Prostate gland (tissue), 2 donors: Measurements from ENCODE around the gene PHEX. TPM values are rescaled to one million over a fixed set of nuclear protein-coding genes. Genes with fewer than 3 reads are reported as not detected.
A peak's percentile ranks its signal among the peaks of the same experiment; 100 is the strongest.

Experiments
- DNase-seq: peaks from one replicate; pipeline ENCODE4 v3.0.0-alpha.2; 2019; ENCODE audit warnings: low spot score
- H3K27ac ChIP-seq, 2 donors: fragments of 200-600 bp; sonication (generic); 2 replicates each; pipeline ENCODE4 v1.5.1; 2017 to 2019
- H3K27me3 ChIP-seq: fragments of 200-600 bp; sonication (generic); replicated peaks from 2 replicates; pipeline ENCODE4 v1.5.1; 2019; ENCODE audit not compliant: insufficient read depth
- H3K36me3 ChIP-seq, 2 donors: fragments of 200-600 bp; sonication (generic); 1 replicate in 1 of 2; 2 replicates in 1 of 2; pipeline versions ENCODE4 v1.5.1 to v1.8.1; 2017 to 2019
- H3K4me1 ChIP-seq: fragments of 200-600 bp; sonication (generic); replicated peaks from 2 replicates; pipeline ENCODE4 v1.5.1; 2019
- H3K4me3 ChIP-seq, 2 donors: fragments of 200-600 bp; sonication (generic); 2 replicates each; pipeline ENCODE4 v1.5.1; 2017 to 2019
- H3K9me3 ChIP-seq: fragments of 200-600 bp; sonication (generic); 2 replicates; pipeline ENCODE4 v1.5.1; 2017
- CTCF ChIP-seq, 4 experiments: fragments of 200-600 bp in 2 of 4; fragments of 450-650 bp in 2 of 4; sonication (generic) in 2 of 4; IDR thresholded peaks; 1 replicate in 3 of 4; 2 replicates in 1 of 4; pipeline ENCODE4 v1.5.1; 2016 to 2019; ENCODE audit warnings: antibody characterized with exemption in 4 of 4, mild to moderate bottlenecking in 2 of 4, moderate library complexity in 2 of 4
- POLR2A ChIP-seq: fragments of 450-650 bp; IDR thresholded peaks from one replicate; pipeline ENCODE4 v1.6.1; 2016; ENCODE audit warnings: antibody characterized with exemption, mild to moderate bottlenecking
- POLR2AphosphoS5 ChIP-seq: sonication (generic); formaldehyde crosslinking; IDR thresholded peaks from one replicate; pipeline ENCODE4 v1.6.1; 2017; ENCODE audit warnings: antibody characterized with exemption
- WGBS: methylation state at CpG from one replicate; pipeline ENCODE4 v1.1.5; 2018; 5-methylcytosine and 5-hydroxymethylcytosine counted together
- intact Hi-C: fragments of 100-400 bp; cut with DNase I; formaldehyde crosslinking; loops from one replicate; pipeline ENCODE4 v1.14.2; 2022
- total RNA-seq, 2 donors: library from RNA; depleted of rRNA; stranded (reverse); fragments of >200 nt; gene quantifications; one replicate each; pipeline ENCODE4 v1.1.0, GENCODE V29; 2016

Gene PHEX
- total RNA-seq, 2 donors from 2014 or later = 0.34 to 0.82 TPM

DNA sequence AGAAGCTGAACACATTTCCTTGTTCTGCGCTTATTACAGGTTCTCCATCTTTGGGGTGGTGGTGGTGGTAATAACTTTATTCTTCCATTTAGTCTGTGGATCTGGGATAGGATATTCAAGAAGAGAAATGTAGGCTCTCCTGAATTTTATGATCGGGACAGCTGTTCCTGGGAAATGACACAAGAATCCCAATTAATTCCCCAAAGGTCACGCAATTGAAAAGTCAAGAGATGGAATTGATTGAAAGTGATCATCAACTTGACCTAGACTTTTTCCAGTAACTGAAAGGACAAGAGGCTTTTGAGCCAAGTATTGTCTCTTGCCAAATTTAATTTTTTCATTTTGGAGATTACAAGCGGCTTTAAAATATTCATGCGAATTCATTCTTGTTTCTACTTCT, 141.8 kb downstream of the PHEX start:
- WGBS = 97% methylated on average over 5 of the region's 5 CpGs
- Histone ChIP-seq H3K9me3 (no peaks in the 10 kb centered on the region), H3K27me3 (no peaks in the 10 kb centered on the region), H3K36me3 (no peaks in the 10 kb centered on the region), H3K27ac (no peak overlapping the region), H3K4me1 (no peaks in the 10 kb centered on the region), H3K4me3 (no peak overlapping the region)
- intact Hi-C loops = no loop called here
- TF ChIP-seq POLR2AphosphoS5 = no peak
- no peak for TF ChIP-seq POLR2A
- no peak for TF ChIP-seq CTCF (IDR thresholded peaks at IDR 0.05)
- no peak for DNase-seq

DNA sequence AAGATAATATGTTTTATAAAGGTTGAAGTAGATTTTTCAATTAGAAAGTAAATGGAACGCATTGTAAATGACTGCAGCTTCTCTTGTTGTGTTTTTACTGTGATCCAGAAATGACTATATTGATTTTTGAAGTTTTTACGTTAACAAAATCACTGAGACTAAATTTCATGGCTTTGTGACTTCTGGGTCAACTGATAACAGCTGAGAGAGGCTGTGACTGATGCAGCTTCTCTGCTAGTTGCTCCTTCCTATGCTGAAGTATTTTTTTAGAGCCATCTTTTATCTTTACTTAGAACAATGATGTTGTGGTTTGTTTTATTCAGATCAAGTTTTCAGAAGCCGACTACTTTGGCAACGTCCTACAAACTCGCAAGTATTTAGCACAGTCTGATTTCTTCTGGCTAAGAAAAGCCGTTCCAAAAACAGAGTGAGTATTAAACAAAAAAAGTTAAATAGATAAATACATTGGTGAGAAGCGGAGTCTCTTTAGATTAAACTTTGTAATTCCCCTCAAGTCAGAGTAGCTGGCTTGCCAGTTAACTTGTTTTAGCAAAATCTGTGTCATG, 145.9 kb downstream of the PHEX start:
- no peaks in the 10 kb centered on the region for H3K36me3 ChIP-seq
- no peaks in the 10 kb centered on the region for H3K27me3 ChIP-seq
- DNase-seq = no peak
- no peak overlapping the region for H3K4me3 ChIP-seq
- 28% methylated on average over 7 of the region's 7 CpGs for WGBS
- H3K27ac ChIP-seq = no peak overlapping the region
- H3K4me1 ChIP-seq = no peaks in the 10 kb centered on the region
- TF ChIP-seq CTCF (IDR thresholded peaks at IDR 0.05) (no peak), POLR2A (no peak), POLR2AphosphoS5 (no peak)
- intact Hi-C loops = no loop called here
- H3K9me3 ChIP-seq = no peaks in the 10 kb centered on the region

DNA sequence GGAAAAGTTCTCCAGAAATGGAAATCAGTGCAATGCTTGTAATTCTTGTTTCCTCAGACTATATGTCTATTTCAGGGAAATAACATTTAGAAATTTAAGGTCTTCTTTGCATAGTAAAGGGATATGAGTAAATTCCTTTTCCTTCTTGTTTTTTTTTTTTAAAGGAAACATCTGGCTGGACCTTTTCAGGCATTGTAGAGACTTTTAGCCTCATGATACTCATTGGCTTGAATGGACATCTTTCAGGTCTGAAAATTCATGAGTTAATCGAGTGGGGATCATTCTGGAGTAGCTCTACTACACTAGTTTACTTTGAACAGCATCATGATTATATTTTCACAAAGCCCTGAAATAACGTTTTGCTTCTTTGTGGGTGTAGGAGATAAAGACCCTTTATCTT, 152.0 kb downstream of the PHEX start:
- WGBS = 84% methylated on average over 2 of the region's 2 CpGs
- DNase-seq = no peak
- intact Hi-C loops = no loop called here
- Histone ChIP-seq H3K36me3 (no peaks in the 10 kb centered on the region), H3K4me1 (no peaks in the 10 kb centered on the region), H3K4me3 (no peak overlapping the region), H3K27me3 (no peaks in the 10 kb centered on the region), H3K27ac (no peak overlapping the region), H3K9me3 (no peaks in the 10 kb centered on the region)
- no peak for TF ChIP-seq CTCF (IDR thresholded peaks at IDR 0.05)
- no peak for TF ChIP-seq POLR2AphosphoS5
- no peak for TF ChIP-seq POLR2A

GRCh38 chrX:22186165-22186564, 154.0 kb downstream of the PHEX start:
- H3K4me1 ChIP-seq = no peaks in the 10 kb centered on the region
- no peak for TF ChIP-seq CTCF (IDR thresholded peaks at IDR 0.05)
- TF ChIP-seq POLR2A = no peak
- TF ChIP-seq POLR2AphosphoS5 = no peak
- no peaks in the 10 kb centered on the region for H3K36me3 ChIP-seq
- H3K9me3 ChIP-seq = no peaks in the 10 kb centered on the region
- no peaks in the 10 kb centered on the region for H3K27me3 ChIP-seq
- intact Hi-C loops = no loop called here
- WGBS = 87% methylated on average over 2 of the region's 2 CpGs
- no peak overlapping the region for H3K4me3 ChIP-seq
- no peak overlapping the region for H3K27ac ChIP-seq
- DNase-seq = no peak

- DNase-seq = peak; percentile 37
- H3K27me3 ChIP-seq = no peaks in the 10 kb centered on the region
- no peaks in the 10 kb centered on the region for H3K4me1 ChIP-seq
- no peak for TF ChIP-seq POLR2AphosphoS5
- peak; percentile 24 to 73 (median 60) for TF ChIP-seq CTCF (IDR thresholded peaks at IDR 0.05)
- TF ChIP-seq POLR2A = no peak
- intact Hi-C loops = loop anchor here (2.0 to 5.0 kb wide), 2 partner anchors 56 to 210 kb away; no protein-coding TSS in a partner anchor
- no peak overlapping the region for H3K4me3 ChIP-seq
- H3K36me3 ChIP-seq = no peaks in the 10 kb centered on the region
- 11% methylated on average over 13 of the region's 13 CpGs for WGBS
- no peaks in the 10 kb centered on the region for H3K9me3 ChIP-seq
- H3K27ac ChIP-seq = no peak overlapping the region
Observed at GRCh38 chrX:22192419-22193060, 160.4 kb downstream of the PHEX start.
